SU-DHL-6 (cell line): ENCODE data around the gene ZBTB42.

Experiments
- H2AFZ ChIP-seq: fragments of 200-600 bp; sonication (generic); 2 replicates; pipeline ENCODE4 v1.6.1; 2014; ENCODE audit warnings: low read depth, mild to moderate bottlenecking, moderate library complexity, mixed read lengths, antibody characterized with exemption, low read length; ENCODE audit not compliant: severe bottlenecking
- H3F3A ChIP-seq: fragments of 200-600 bp; shearing (Covaris generic); 2 replicates; pipeline ENCODE4 v1.6.0; 2016; ENCODE audit warnings: antibody characterized with exemption, mild to moderate bottlenecking; ENCODE audit not compliant: insufficient read depth
- H3K27ac ChIP-seq: fragments of 200-600 bp; sonication (generic); 2 replicates; pipeline ENCODE4 v1.5.1; 2016; ENCODE audit warnings: low read depth, mild to moderate bottlenecking, low read length, moderate library complexity, mixed read lengths
- H3K27me3 ChIP-seq: fragments of 200-600 bp; sonication (generic), shearing (Covaris generic); 2 replicates; pipeline ENCODE4 v1.6.0; 2014; ENCODE audit warnings: mild to moderate bottlenecking, low read length
- H3K36me3 ChIP-seq: fragments of 200-600 bp; sonication (generic); 2 replicates; pipeline ENCODE4 v1.6.1; 2014; ENCODE audit warnings: mild to moderate bottlenecking, low read length, mixed read lengths
- H3K4me2 ChIP-seq: fragments of 300-600, 200-600 bp; shearing (Covaris generic), sonication (generic); 2 replicates; pipeline ENCODE4 v1.6.0; 2014; ENCODE audit warnings: low read length, low read depth, mild to moderate bottlenecking; ENCODE audit not compliant: poor library complexity, severe bottlenecking
- H3K4me3 ChIP-seq: fragments of 200-600 bp; sonication (generic); 2 replicates; pipeline ENCODE4 v1.5.1; 2014; ENCODE audit warnings: antibody characterized with exemption, low read length, mild to moderate bottlenecking, mixed read lengths; ENCODE audit not compliant: insufficient read depth, poor library complexity, severe bottlenecking
- H3K79me2 ChIP-seq: fragments of 200-600 bp; sonication (generic); 2 replicates; pipeline ENCODE4 v1.6.1; 2014; ENCODE audit warnings: mild to moderate bottlenecking, low read length, moderate library complexity; ENCODE audit not compliant: insufficient read depth
- H3K9ac ChIP-seq: fragments of 200-600 bp; sonication (generic); 2 replicates; pipeline ENCODE4 v1.7.0; 2014; ENCODE audit warnings: mild to moderate bottlenecking, low read length
- H3K9me2 ChIP-seq: fragments of 200-600 bp; sonication (generic); replicated peaks from 2 replicates; pipeline ENCODE4 v1.6.1; 2014; ENCODE audit warnings: low read length; ENCODE audit not compliant: insufficient read depth
- H3K9me3 ChIP-seq: fragments of 200-600 bp; sonication (generic); 2 replicates; pipeline ENCODE4 v1.6.1; 2014; ENCODE audit warnings: low read length, mixed read lengths; ENCODE audit not compliant: insufficient read depth
- H4K20me1 ChIP-seq: fragments of 200-600 bp; sonication (generic); 2 replicates; pipeline ENCODE4 v1.6.1; 2014; ENCODE audit warnings: low read depth, mild to moderate bottlenecking, antibody characterized with exemption, low read length, moderate library complexity, mixed read lengths
- CTCF ChIP-seq: fragments of 200-600 bp; sonication (generic); IDR thresholded peaks from one replicate; pipeline ENCODE4 v1.5.1; 2017; ENCODE audit warnings: antibody characterized with exemption, mild to moderate bottlenecking, low read length, moderate library complexity; ENCODE audit not compliant: insufficient read depth, poor library complexity, severe bottlenecking
- EZH2phosphoT487 ChIP-seq: fragments of 200-600 bp; sonication (generic), shearing (Covaris generic); conservative IDR thresholded peaks from 2 replicates; pipeline ENCODE4 v1.6.1; 2018; ENCODE audit warnings: mild to moderate bottlenecking, antibody characterized with exemption, low read length, moderate library complexity, mixed read lengths

Gene ZBTB42

GRCh38 chr14:104800771-104801519 lies at the start of gene ZBTB42:
Gene ZBTB42 (plus strand): TSS chr14:104801101. CDS start chr14:104801198, 97 bp downstream.
- Histone ChIP-seq H3K27ac (no peak within 1 kb of the TSS), H4K20me1 (no peaks in the 10 kb centered on the region), H3F3A (peaks cover 18% of the 10 kb centered on the region), H3K4me2 (peak within 1 kb of the TSS; percentile 54), H3K27me3 (no peaks in the 10 kb centered on the region), H3K36me3 (no peaks in the 10 kb centered on the region), H3K4me3 (peak within 1 kb of the TSS; percentile 62), H3K79me2 (no peaks in the 10 kb centered on the region), H3K9me3 (no peaks in the 10 kb centered on the region), H3K9me2 (no peaks in the 10 kb centered on the region), H2AFZ (no peak within 1 kb of the TSS), H3K9ac (peak within 1 kb of the TSS; percentile 58)
- TF ChIP-seq CTCF (no peak), EZH2phosphoT487 (no peak)

- Histone ChIP-seq H2AFZ (peak overlapping the region; percentile 94), H3K36me3 (no peaks in the 10 kb centered on the region), H3K27me3 (no peaks in the 10 kb centered on the region), H3K9me3 (no peaks in the 10 kb centered on the region), H3K9ac (peak overlapping the region; percentile 71), H4K20me1 (no peaks in the 10 kb centered on the region; the same call in 1 of the 2 replicates), H3K27ac (peak overlapping the region; percentile 79), H3K4me3 (peak overlapping the region; percentile 67), H3K9me2 (no peaks in the 10 kb centered on the region), H3K79me2 (peaks cover 32% of the 10 kb centered on the region), H3F3A (no peaks in the 10 kb centered on the region), H3K4me2 (peak overlapping the region; percentile 94)
- TF ChIP-seq EZH2phosphoT487: no peak
- no peak for TF ChIP-seq CTCF
These were observed 49.1 kb upstream of the ZBTB42 start for GRCh38 chr14:104751539-104752422.

GRCh38 chr14:104752423-104752734 lies 48.5 kb upstream of the ZBTB42 start:
- H3K36me3 ChIP-seq: no peaks in the 10 kb centered on the region
- no peaks in the 10 kb centered on the region for H3F3A ChIP-seq
- no peaks in the 10 kb centered on the region; the same call in 1 of the 2 replicates for H4K20me1 ChIP-seq
- H3K9ac ChIP-seq: peak overlapping the region; percentile 71
- H3K9me3 ChIP-seq: no peaks in the 10 kb centered on the region
- H3K27me3 ChIP-seq: no peaks in the 10 kb centered on the region
- peak overlapping the region; percentile 94 for H3K4me2 ChIP-seq
- H2AFZ ChIP-seq: peak overlapping the region; percentile 94
- H3K4me3 ChIP-seq: peak overlapping the region; percentile 67
- TF ChIP-seq CTCF: no peak
- no peak for TF ChIP-seq EZH2phosphoT487
- no peaks in the 10 kb centered on the region for H3K9me2 ChIP-seq
- peak overlapping the region; percentile 79 for H3K27ac ChIP-seq
- peaks cover 32% of the 10 kb centered on the region for H3K79me2 ChIP-seq
